OCI-LY7 (cell line): ENCODE results near the gene RAF1.

Source experiments
- EZH2phosphoT487 ChIP-seq: fragments of 200-600 bp; sonication (generic); IDR thresholded peaks from 2 replicates; pipeline ENCODE4 v1.6.1; 2018; ENCODE audit warnings: low read depth, borderline replicate concordance, mild to moderate bottlenecking, mixed run types, antibody characterized with exemption, low read length, moderate library complexity, mixed read lengths
- TF ChIP-seq, protein P1 (sequence below): fragments of 200-600 bp; sonication (generic); conservative IDR thresholded peaks from 2 replicates; pipeline ENCODE4 v1.5.1; 2014; ENCODE audit warnings: mild to moderate bottlenecking, antibody characterized with exemption, low read length, moderate library complexity, mixed read lengths

DNA sequence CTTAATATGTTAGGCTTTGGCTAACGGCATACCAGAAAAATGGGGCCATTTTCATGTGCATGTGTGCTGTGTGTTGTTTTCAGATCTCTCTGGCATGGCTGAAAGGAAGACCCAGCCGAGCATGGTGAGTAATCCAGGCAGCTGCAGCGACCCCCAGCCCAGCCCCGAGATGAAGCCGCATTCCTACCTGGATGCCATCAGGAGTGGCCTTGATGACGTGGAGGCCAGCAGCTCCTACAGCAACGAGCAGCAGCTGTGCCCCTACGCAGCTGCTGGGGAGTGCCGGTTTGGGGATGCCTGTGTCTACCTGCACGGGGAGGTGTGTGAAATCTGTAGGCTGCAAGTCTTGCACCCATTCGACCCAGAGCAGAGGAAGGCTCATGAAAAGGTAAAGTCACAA lies 91.9 kb downstream of the RAF1 start:
- TF ChIP-seq, protein P1, sequence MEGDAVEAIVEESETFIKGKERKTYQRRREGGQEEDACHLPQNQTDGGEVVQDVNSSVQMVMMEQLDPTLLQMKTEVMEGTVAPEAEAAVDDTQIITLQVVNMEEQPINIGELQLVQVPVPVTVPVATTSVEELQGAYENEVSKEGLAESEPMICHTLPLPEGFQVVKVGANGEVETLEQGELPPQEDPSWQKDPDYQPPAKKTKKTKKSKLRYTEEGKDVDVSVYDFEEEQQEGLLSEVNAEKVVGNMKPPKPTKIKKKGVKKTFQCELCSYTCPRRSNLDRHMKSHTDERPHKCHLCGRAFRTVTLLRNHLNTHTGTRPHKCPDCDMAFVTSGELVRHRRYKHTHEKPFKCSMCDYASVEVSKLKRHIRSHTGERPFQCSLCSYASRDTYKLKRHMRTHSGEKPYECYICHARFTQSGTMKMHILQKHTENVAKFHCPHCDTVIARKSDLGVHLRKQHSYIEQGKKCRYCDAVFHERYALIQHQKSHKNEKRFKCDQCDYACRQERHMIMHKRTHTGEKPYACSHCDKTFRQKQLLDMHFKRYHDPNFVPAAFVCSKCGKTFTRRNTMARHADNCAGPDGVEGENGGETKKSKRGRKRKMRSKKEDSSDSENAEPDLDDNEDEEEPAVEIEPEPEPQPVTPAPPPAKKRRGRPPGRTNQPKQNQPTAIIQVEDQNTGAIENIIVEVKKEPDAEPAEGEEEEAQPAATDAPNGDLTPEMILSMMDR = no peak
- TF ChIP-seq EZH2phosphoT487 = no peak
